Skeletal muscle tissue (tissue), 4 donors: ENCODE data around the gene MAP2. TPM values are rescaled to one million over a fixed set of nuclear protein-coding genes. Genes with fewer than 3 reads are reported as not detected.

Experiments used
- H3K27ac ChIP-seq: one replicate; pipeline ENCODE4 v1.7.0; 2013; ENCODE audit warnings: mild to moderate bottlenecking, low read depth, low read length, inconsistent platforms
- H3K27me3 ChIP-seq, 3 donors: one replicate each; pipeline ENCODE4 v1.7.0; 2013; ENCODE audit warnings: low read length in 3 of 3; ENCODE audit not compliant: control insufficient read depth in 3 of 3, insufficient read depth in 3 of 3
- H3K36me3 ChIP-seq, 3 donors: one replicate each; pipeline ENCODE4 v1.7.0; 2013; ENCODE audit warnings: low read length in 3 of 3; ENCODE audit not compliant: control insufficient read depth in 3 of 3, insufficient read depth in 3 of 3
- H3K4me1 ChIP-seq, 3 donors: one replicate each; pipeline ENCODE4 v1.7.0; 2013; ENCODE audit warnings: low read length in 3 of 3, mild to moderate bottlenecking in 3 of 3; ENCODE audit not compliant: control insufficient read depth in 3 of 3, insufficient read depth in 3 of 3
- H3K4me3 ChIP-seq, 3 donors: one replicate each; pipeline ENCODE4 v1.7.0; 2013; ENCODE audit warnings: low read length in 3 of 3
- H3K9ac ChIP-seq, 3 donors: one replicate each; pipeline ENCODE4 v1.7.0; 2013; ENCODE audit warnings: low read length in 3 of 3, mild to moderate bottlenecking in 3 of 3, moderate library complexity in 2 of 3, low read depth in 1 of 3
- H3K9me3 ChIP-seq, 3 donors: one replicate each; pipeline ENCODE4 v1.7.0; 2013; ENCODE audit warnings: low read length in 3 of 3; ENCODE audit not compliant: control insufficient read depth in 3 of 3
- total RNA-seq: library from RNA; depleted of rRNA; stranded (reverse); fragments of >200 nt; gene quantifications from one replicate; pipeline ENCODE4 v1.2.3, GENCODE V29; 2014
- donor health status: Osteomylitis.

The MAP2 gene
- total RNA-seq, 1 donor from 2014 or later: 3.7 TPM

- no peak overlapping the region for H3K4me3 ChIP-seq
- no peaks in the 10 kb centered on the region for H3K27me3 ChIP-seq
These were observed 99.3 kb downstream of the MAP2 start for GRCh38 chr2:209523041-209523740.

GRCh38 chr2:209523867-209524266 lies 100.0 kb downstream of the MAP2 start:
- Histone ChIP-seq H3K4me1 (peaks cover 0 to 3% (median 0%) of the 10 kb centered on the region in 3 donors), H3K36me3 (no peaks in the 10 kb centered on the region), H3K4me3 (no peak overlapping the region), H3K9me3 (no peaks in the 10 kb centered on the region), H3K9ac (no peak overlapping the region), H3K27me3 (no peaks in the 10 kb centered on the region), H3K27ac (no peak overlapping the region)

More at GRCh38 chr2:209523041-209523740, 99.3 kb downstream of the MAP2 start:
- H3K9ac ChIP-seq: no peak overlapping the region
- H3K9me3 ChIP-seq: no peaks in the 10 kb centered on the region
- H3K36me3 ChIP-seq: no peaks in the 10 kb centered on the region
- peaks cover 0 to 3% (median 0%) of the 10 kb centered on the region in 3 donors for H3K4me1 ChIP-seq
- no peak overlapping the region for H3K27ac ChIP-seq

- Histone ChIP-seq H3K27me3 (no peaks in the 10 kb centered on the region), H3K9me3 (no peaks in the 10 kb centered on the region), H3K9ac (no peak overlapping the region), H3K4me3 (peak overlapping the region in 1 of 3 donors; percentile 4), H3K36me3 (no peaks in the 10 kb centered on the region), H3K27ac (peak overlapping the region; percentile 17), H3K4me1 (peaks cover 0 to 3% (median 0%) of the 10 kb centered on the region in 3 donors)
These were observed 101.5 kb downstream of the MAP2 start for GRCh38 chr2:209525331-209525730.

- Histone ChIP-seq H3K36me3 (no peaks in the 10 kb centered on the region), H3K4me3 (no peak overlapping the region), H3K27me3 (no peaks in the 10 kb centered on the region), H3K4me1 (peaks cover 0 to 3% (median 0%) of the 10 kb centered on the region in 3 donors), H3K9me3 (no peaks in the 10 kb centered on the region), H3K27ac (peak overlapping the region; percentile 17), H3K9ac (no peak overlapping the region)
These were observed 102.0 kb downstream of the MAP2 start for GRCh38 chr2:209525834-209526281.

GRCh38 chr2:209526561-209526960 lies 102.7 kb downstream of the MAP2 start:
- H3K9ac ChIP-seq: no peak overlapping the region
- H3K4me1 ChIP-seq: peaks cover 0 to 3% (median 0%) of the 10 kb centered on the region in 3 donors
- no peaks in the 10 kb centered on the region for H3K36me3 ChIP-seq
- H3K4me3 ChIP-seq: peak overlapping the region in 1 of 3 donors; percentile 33
- H3K27me3 ChIP-seq: no peaks in the 10 kb centered on the region
- peak overlapping the region; percentile 17 for H3K27ac ChIP-seq
- no peaks in the 10 kb centered on the region for H3K9me3 ChIP-seq

GRCh38 chr2:209529579-209529978 lies 105.7 kb downstream of the MAP2 start:
- Histone ChIP-seq H3K36me3 (no peaks in the 10 kb centered on the region), H3K4me3 (no peak overlapping the region), H3K27me3 (no peaks in the 10 kb centered on the region), H3K4me1 (peaks cover 0 to 3% (median 0%) of the 10 kb centered on the region in 3 donors), H3K27ac (no peak overlapping the region), H3K9ac (no peak overlapping the region), H3K9me3 (no peaks in the 10 kb centered on the region)

GRCh38 chr2:209532321-209532720 lies 108.5 kb downstream of the MAP2 start:
- H3K4me3 ChIP-seq: no peak overlapping the region
- H3K4me1 ChIP-seq: no peaks in the 10 kb centered on the region
- no peaks in the 10 kb centered on the region for H3K9me3 ChIP-seq
- no peaks in the 10 kb centered on the region for H3K27me3 ChIP-seq
- no peak overlapping the region for H3K9ac ChIP-seq
- no peaks in the 10 kb centered on the region for H3K36me3 ChIP-seq
- no peak overlapping the region for H3K27ac ChIP-seq

GRCh38 chr2:209533391-209533790 lies 109.5 kb downstream of the MAP2 start:
- Histone ChIP-seq H3K9me3 (no peaks in the 10 kb centered on the region), H3K9ac (no peak overlapping the region), H3K4me1 (no peaks in the 10 kb centered on the region), H3K36me3 (no peaks in the 10 kb centered on the region), H3K27ac (no peak overlapping the region), H3K27me3 (no peaks in the 10 kb centered on the region), H3K4me3 (no peak overlapping the region)

- H3K27ac ChIP-seq: no peak overlapping the region
- H3K9me3 ChIP-seq: no peaks in the 10 kb centered on the region
- H3K4me1 ChIP-seq: no peaks in the 10 kb centered on the region
- H3K36me3 ChIP-seq: no peaks in the 10 kb centered on the region
- H3K9ac ChIP-seq: no peak overlapping the region
- H3K4me3 ChIP-seq: no peak overlapping the region
- no peaks in the 10 kb centered on the region for H3K27me3 ChIP-seq
These were observed 110.4 kb downstream of the MAP2 start for GRCh38 chr2:209534228-209534627.

- no peak overlapping the region for H3K4me3 ChIP-seq
- H3K4me1 ChIP-seq: no peaks in the 10 kb centered on the region
- no peak overlapping the region for H3K9ac ChIP-seq
- H3K9me3 ChIP-seq: no peaks in the 10 kb centered on the region
- no peaks in the 10 kb centered on the region for H3K27me3 ChIP-seq
- H3K27ac ChIP-seq: no peak overlapping the region
- no peaks in the 10 kb centered on the region for H3K36me3 ChIP-seq
These were observed 112.5 kb downstream of the MAP2 start for GRCh38 chr2:209536363-209536762.
